GM12801 (cell line): ENCODE measurements around the gene CDH23.

Experiments
- CTCF ChIP-seq: IDR thresholded peaks from one replicate; pipeline ENCODE4 v1.5.1; 2011; ENCODE audit warnings: control low read depth; ENCODE audit not compliant: insufficient read length; ENCODE audit errors: extremely low read depth

Gene CDH23

GRCh38 chr10:71829896-71830295 lies 433.2 kb downstream of the CDH23 start:
- TF ChIP-seq CTCF, result no peak

- TF ChIP-seq CTCF, result no peak
Observed at GRCh38 chr10:71830726-71831125, 434.0 kb downstream of the CDH23 start.

GRCh38 chr10:71831646-71832552 lies 435.2 kb downstream of the CDH23 start:
- no peak for TF ChIP-seq CTCF

GRCh38 chr10:71832967-71833366 lies 436.2 kb downstream of the CDH23 start:
- TF ChIP-seq CTCF, result no peak

DNA sequence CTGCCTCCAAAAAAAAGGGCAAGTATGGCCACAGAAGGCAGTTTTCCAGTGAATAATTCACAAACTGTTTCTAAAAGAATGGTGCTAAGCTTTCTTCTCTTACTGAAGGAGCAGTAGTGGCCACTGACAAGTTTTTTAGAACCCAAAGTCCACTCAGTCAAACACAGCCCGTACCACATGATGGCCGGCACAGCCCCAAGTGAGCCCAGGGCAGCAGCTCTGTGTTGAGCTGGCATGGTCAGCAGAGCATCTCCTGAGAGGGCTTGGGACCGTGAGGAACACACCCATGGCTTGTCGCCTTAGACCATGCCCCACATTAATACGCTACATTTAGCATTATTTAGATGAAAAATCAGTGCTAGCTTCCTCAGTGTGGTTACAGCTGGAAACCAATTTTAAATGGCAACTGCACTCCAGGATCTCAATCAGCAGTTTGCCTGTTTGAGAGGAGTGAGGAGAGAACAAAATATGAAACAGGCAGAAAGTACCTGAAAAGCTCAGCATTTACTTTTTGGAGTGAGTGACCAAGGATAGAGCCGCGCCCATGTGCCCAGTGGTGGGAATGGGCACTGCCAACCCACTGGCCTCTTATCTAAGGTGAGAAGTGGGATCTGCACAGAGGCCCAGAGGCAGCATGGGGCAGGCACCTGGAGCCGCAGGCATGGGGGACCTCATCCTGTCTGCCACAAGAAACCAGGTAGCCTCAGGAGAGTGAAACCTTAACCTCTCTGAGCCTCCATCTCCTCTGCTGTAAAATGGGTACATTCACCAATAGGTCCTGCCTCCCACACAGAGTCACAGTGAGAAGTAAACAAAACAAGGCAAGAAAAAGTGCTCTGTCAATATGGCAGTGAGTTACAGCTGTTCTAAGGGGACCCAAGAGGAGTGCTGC lies 437.0 kb downstream of the CDH23 start:
- TF ChIP-seq CTCF, result no peak

GRCh38 chr10:71834343-71834674 lies 437.6 kb downstream of the CDH23 start:
- TF ChIP-seq CTCF, result no peak
